Endothelial cell of umbilical vein (primary cell): Measurements from ENCODE around the gene ABCA3.

Source experiments
- GATA2 ChIP-seq: IDR thresholded peaks from 2 replicates; pipeline ENCODE4 v1.7.0; 2011; ENCODE audit warnings: low read depth, mild to moderate bottlenecking, moderate library complexity, mixed read lengths, low read length; ENCODE audit not compliant: insufficient read length, insufficient read depth
- TF ChIP-seq, protein P1 (sequence below), 2 donors: IDR thresholded peaks; 1 replicate in 1 of 2; 2 replicates in 1 of 2; pipeline ENCODE4 v1.5.1; 2011; ENCODE audit warnings: low read length in 2 of 2, mild to moderate bottlenecking in 2 of 2, moderate library complexity in 2 of 2, control low read depth in 1 of 2, inconsistent platforms in 1 of 2, low read depth in 1 of 2; ENCODE audit not compliant: insufficient read depth in 1 of 2; ENCODE audit errors: extremely low read depth in 1 of 2

DNA sequence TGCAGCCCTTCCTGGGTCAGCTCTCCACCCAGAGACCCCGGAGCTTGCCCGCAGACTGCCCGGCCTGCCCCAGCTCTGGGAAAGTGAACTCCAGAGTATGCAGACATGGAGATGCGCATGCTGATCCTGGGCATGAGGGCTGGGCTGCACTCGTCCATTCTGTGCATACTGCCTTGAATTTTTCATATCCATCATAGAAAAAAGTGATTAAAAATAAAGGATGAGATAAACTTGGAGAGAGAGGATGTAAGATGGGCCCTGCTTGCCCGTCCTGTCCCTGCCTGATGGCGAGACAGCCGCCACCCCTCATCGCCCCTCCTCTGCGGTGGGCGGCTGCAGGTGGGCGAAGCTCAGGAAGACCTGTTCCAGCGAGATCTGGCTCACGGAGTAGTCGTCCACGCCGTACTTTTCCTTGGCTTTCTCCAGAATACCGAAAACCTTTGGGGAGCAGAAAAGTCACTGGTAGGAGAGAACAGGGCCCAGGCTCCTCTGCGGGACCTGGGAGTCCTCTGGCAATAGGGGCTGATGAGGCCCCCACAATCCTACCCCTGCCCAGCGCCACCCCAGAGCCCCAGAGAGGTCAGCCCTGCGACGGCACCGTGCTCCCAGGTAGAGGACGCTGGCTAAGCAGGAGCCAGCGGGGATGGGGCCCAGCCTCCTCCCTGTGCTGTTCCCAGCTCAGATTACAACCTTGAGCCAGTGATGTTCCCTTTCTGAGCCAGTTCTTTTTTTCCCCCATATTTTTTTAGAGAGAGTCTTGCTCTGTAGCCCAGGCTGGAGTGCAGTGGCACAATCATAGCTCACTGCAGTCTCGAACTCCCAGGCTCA, 63.9 kb downstream of the ABCA3 start:
- no peak for TF ChIP-seq GATA2
- TF ChIP-seq, protein P1, sequence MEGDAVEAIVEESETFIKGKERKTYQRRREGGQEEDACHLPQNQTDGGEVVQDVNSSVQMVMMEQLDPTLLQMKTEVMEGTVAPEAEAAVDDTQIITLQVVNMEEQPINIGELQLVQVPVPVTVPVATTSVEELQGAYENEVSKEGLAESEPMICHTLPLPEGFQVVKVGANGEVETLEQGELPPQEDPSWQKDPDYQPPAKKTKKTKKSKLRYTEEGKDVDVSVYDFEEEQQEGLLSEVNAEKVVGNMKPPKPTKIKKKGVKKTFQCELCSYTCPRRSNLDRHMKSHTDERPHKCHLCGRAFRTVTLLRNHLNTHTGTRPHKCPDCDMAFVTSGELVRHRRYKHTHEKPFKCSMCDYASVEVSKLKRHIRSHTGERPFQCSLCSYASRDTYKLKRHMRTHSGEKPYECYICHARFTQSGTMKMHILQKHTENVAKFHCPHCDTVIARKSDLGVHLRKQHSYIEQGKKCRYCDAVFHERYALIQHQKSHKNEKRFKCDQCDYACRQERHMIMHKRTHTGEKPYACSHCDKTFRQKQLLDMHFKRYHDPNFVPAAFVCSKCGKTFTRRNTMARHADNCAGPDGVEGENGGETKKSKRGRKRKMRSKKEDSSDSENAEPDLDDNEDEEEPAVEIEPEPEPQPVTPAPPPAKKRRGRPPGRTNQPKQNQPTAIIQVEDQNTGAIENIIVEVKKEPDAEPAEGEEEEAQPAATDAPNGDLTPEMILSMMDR (IDR thresholded peaks at IDR 0.05; ENCODE audit: extremely low read depth in 1 of 2, insufficient read depth in 1 of 2, low read depth in 1 of 2, low read length in 2 of 2): no peak
